Peyer's patch (tissue), 4 donors: Measurements from ENCODE around the gene SHROOM1. TPM values are rescaled to one million over a fixed set of nuclear protein-coding genes. Genes with fewer than 3 reads are reported as not detected.

ENCODE experiments used
- DNase-seq, 3 donors: peaks; one replicate each; pipeline ENCODE4 v3.0.0-alpha.2; 2017 to 2019
- H3K27ac ChIP-seq, 4 donors: fragments of 200-600 bp; sonication (generic); one replicate each; pipeline ENCODE4 v1.5.1; 2016 to 2019
- H3K27me3 ChIP-seq, 2 donors: fragments of 200-600 bp; sonication (generic); one replicate each; pipeline ENCODE4 v1.5.1; 2019
- H3K36me3 ChIP-seq, 3 donors: fragments of 200-600 bp; sonication (generic); one replicate each; pipeline ENCODE4 v1.5.1; 2016 to 2019
- H3K4me1 ChIP-seq, 4 donors: fragments of 200-600 bp; sonication (generic); one replicate each; pipeline ENCODE4 v1.5.1; 2016 to 2019
- H3K4me3 ChIP-seq, 4 donors: fragments of 200-600 bp; sonication (generic); 1 replicate in 3 of 4; 2 replicates in 1 of 4; pipeline ENCODE4 v1.5.1; 2016 to 2019; ENCODE audit warnings: mild to moderate bottlenecking in 1 of 4
- H3K9me3 ChIP-seq, 4 donors: fragments of 200-600 bp; sonication (generic); one replicate each; pipeline ENCODE4 v1.5.1; 2016 to 2019; ENCODE audit warnings: mild to moderate bottlenecking in 1 of 4
- POLR2A ChIP-seq, 2 donors: fragments of 450-650 bp; IDR thresholded peaks; one replicate each; pipeline ENCODE4 v1.5.1; 2017; ENCODE audit warnings: antibody characterized with exemption in 2 of 2, mild to moderate bottlenecking in 2 of 2, moderate library complexity in 2 of 2
- total RNA-seq, 4 donors: library from RNA; depleted of rRNA; stranded (reverse); fragments of >200 nt; gene quantifications; one replicate each; pipeline ENCODE4 v1.1.0, GENCODE V29; 2016
- TF ChIP-seq, protein P1 (sequence below), 6 experiments: fragments of 450-650 bp in 4 of 6; fragments of 200-600 bp in 2 of 6; sonication (generic) in 1 of 6; IDR thresholded peaks; one replicate each; pipeline ENCODE4 v1.5.1; 2017 to 2019; ENCODE audit warnings: antibody characterized with exemption in 6 of 6, mild to moderate bottlenecking in 3 of 6, moderate library complexity in 1 of 6

Gene SHROOM1
- total RNA-seq, 4 donors from 2014 or later: 14.9 to 200 (median 95.3) TPM

DNA sequence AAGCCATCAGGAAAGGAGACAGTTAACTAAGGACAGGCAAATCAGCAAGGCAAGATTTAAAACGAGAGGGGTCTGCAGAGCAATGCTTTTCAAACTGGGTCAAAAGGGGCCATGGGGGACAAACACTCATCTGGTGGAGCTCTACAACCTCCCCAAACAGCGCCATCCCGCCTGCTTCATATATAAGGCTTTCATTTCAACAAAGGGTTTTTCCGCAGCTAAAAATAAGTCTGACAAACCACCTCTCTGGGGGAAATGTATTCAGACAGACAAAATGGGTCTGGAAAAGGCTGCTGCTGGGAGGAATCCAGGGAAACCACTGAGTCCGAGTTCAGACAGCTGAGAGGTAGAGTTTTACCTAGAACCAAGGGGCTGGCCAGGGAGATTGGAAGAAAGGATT, 45.1 kb downstream of the SHROOM1 start:
- H3K27ac ChIP-seq: no peak overlapping the region
- DNase-seq: no peak
- TF ChIP-seq, protein P1, sequence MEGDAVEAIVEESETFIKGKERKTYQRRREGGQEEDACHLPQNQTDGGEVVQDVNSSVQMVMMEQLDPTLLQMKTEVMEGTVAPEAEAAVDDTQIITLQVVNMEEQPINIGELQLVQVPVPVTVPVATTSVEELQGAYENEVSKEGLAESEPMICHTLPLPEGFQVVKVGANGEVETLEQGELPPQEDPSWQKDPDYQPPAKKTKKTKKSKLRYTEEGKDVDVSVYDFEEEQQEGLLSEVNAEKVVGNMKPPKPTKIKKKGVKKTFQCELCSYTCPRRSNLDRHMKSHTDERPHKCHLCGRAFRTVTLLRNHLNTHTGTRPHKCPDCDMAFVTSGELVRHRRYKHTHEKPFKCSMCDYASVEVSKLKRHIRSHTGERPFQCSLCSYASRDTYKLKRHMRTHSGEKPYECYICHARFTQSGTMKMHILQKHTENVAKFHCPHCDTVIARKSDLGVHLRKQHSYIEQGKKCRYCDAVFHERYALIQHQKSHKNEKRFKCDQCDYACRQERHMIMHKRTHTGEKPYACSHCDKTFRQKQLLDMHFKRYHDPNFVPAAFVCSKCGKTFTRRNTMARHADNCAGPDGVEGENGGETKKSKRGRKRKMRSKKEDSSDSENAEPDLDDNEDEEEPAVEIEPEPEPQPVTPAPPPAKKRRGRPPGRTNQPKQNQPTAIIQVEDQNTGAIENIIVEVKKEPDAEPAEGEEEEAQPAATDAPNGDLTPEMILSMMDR (IDR thresholded peaks at IDR 0.05): no peak
- no peaks in the 10 kb centered on the region for H3K4me1 ChIP-seq
- no peaks in the 10 kb centered on the region for H3K36me3 ChIP-seq
- no peaks in the 10 kb centered on the region for H3K27me3 ChIP-seq
- H3K9me3 ChIP-seq: no peaks in the 10 kb centered on the region
- no peak overlapping the region for H3K4me3 ChIP-seq

DNA sequence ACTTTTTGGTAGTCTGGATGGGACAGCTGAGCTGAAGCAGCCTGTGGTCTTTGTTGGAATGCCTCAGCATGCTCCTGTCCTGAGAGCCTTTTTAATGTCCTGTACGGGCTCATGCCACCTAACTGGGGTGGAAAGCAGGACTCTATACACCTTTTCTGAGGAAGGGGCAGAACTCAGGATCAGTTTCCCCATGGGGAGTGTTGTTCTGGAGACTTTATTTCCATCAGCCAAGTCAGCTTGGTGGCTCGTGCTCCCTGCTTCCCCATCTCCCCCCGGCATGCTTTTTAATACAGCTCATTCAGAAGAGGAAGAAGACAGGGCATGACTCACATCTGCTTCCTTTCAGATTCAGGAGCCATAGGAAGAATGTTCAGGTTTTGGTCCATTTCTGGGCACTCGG, 48.3 kb downstream of the SHROOM1 start:
- H3K9me3 ChIP-seq: no peaks in the 10 kb centered on the region
- no peak overlapping the region for H3K4me3 ChIP-seq
- H3K4me1 ChIP-seq: peaks cover 0 to 9% (median 4%) of the 10 kb centered on the region in 4 donors
- no peak overlapping the region for H3K27ac ChIP-seq
- DNase-seq: no peak
- H3K36me3 ChIP-seq: no peaks in the 10 kb centered on the region
- TF ChIP-seq POLR2A (IDR thresholded peaks at IDR 0.05): no peak
- TF ChIP-seq, protein P1 (IDR thresholded peaks at IDR 0.05): no peak
- H3K27me3 ChIP-seq: no peaks in the 10 kb centered on the region

DNA sequence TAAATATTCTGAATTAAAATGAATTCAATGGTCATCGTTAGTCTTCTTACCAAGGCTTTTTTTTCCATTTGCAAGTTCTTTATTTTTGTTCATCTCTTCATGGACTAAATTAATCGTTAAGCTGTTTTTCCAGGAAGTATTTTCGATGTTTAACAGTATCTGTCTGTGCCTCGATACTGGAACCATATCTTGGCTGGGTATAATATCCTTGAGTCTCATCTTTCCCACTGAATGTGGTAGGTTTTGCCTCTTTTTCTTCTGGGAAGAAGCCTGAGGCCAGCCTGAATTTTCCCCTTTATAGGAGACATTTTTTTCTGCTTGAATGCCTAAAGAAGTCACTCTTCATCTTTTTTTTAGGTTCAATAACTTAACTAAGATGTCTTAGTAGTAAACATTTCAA, 49.4 kb downstream of the SHROOM1 start:
- no peak overlapping the region for H3K27ac ChIP-seq
- H3K4me1 ChIP-seq: peaks cover 0 to 15% (median 6%) of the 10 kb centered on the region in 4 donors
- TF ChIP-seq, protein P1 (IDR thresholded peaks at IDR 0.05): no peak
- no peak for TF ChIP-seq POLR2A (IDR thresholded peaks at IDR 0.05)
- H3K36me3 ChIP-seq: no peaks in the 10 kb centered on the region
- no peak for DNase-seq
- no peaks in the 10 kb centered on the region for H3K9me3 ChIP-seq
- H3K4me3 ChIP-seq: no peak overlapping the region
- no peaks in the 10 kb centered on the region for H3K27me3 ChIP-seq

DNA sequence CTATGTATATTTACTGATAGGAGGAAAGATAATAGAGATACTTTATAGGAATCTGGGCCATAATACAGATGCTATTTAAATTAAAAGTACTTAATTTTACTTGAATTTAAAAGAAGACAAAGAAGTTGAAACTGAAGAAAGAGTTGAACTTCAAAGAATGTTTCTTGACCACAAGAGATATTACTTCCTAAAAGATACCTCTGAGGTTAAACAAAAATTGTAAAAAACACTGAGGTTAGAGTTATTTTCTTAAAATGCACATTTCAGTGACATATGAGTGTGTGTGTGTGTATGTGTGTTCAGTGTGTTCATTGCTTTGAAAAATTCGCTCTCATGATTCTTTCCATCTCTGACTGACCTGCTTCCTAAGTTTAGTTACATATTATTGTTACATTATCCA, 49.9 kb downstream of the SHROOM1 start:
- Histone ChIP-seq H3K9me3 (no peaks in the 10 kb centered on the region), H3K36me3 (no peaks in the 10 kb centered on the region), H3K4me1 (peaks cover 0 to 17% (median 7%) of the 10 kb centered on the region in 4 donors), H3K27ac (no peak overlapping the region), H3K27me3 (no peaks in the 10 kb centered on the region), H3K4me3 (no peak overlapping the region)
- DNase-seq: no peak
- TF ChIP-seq, protein P1 (IDR thresholded peaks at IDR 0.05): no peak
- TF ChIP-seq POLR2A (IDR thresholded peaks at IDR 0.05): no peak

DNA sequence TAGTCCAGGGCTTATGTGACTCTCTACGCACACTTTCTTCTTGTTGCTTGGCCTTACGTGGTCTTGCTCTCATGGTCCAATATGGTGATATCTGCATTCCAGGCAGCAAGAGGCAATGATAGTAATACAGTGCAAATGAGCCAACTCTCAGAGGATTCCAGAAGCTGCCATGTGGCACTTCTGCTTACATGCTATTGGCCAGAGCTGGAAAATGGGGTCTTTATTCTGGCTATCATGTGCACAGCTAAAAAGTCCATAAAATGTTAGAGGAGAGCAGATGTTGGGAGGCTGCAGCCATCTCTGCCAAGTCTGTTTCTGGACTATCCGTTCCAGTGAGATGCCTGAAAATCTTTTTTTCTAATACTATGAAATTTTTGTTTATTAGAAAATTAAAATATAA, 50.5 kb downstream of the SHROOM1 start:
- TF ChIP-seq POLR2A (IDR thresholded peaks at IDR 0.05): no peak
- TF ChIP-seq, protein P1 (IDR thresholded peaks at IDR 0.05): no peak

DNA sequence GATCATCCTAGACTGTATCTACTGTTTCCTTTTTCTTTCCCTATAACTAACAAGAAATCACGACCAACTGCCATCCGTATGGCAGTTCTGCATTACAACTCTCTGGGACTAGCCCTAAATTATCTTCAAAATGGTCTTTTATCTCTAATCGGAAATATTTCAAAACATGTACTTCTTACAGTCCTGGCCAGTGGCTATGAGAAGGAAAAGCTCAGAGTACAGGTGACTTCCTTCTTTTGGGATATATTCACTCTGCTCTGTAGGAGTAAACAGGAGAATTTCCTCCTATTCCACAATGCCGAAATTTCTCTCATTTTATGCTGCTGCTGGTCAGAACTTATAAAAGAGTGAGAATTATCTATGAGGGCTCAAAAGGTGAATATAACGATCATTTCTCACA, 51.6 kb downstream of the SHROOM1 start:
- Histone ChIP-seq H3K4me3 (no peak overlapping the region), H3K27me3 (no peaks in the 10 kb centered on the region), H3K36me3 (no peaks in the 10 kb centered on the region), H3K27ac (no peak overlapping the region), H3K9me3 (no peaks in the 10 kb centered on the region), H3K4me1 (peaks cover 0 to 33% (median 7%) of the 10 kb centered on the region in 4 donors)
- no peak for DNase-seq
- TF ChIP-seq, protein P1 (IDR thresholded peaks at IDR 0.05): no peak

More for the DNA sequence above, 50.5 kb downstream of the SHROOM1 start:
- H3K27ac ChIP-seq: no peak overlapping the region
- H3K36me3 ChIP-seq: no peaks in the 10 kb centered on the region
- peaks cover 0 to 23% (median 7%) of the 10 kb centered on the region in 4 donors for H3K4me1 ChIP-seq
- H3K27me3 ChIP-seq: no peaks in the 10 kb centered on the region
- no peak overlapping the region for H3K4me3 ChIP-seq
- no peaks in the 10 kb centered on the region for H3K9me3 ChIP-seq
- no peak for DNase-seq
